KG1 (cell line): ENCODE results near the gene PITPNB.

Experiments used
- DNase-seq: peaks from one replicate; lab custom pipeline; 2025; lab: John Stamatoyannopoulos, UW

The PITPNB gene

GRCh38 chr22:27919942-27920755, 1.1 kb upstream of the PITPNB start:
- DNase-seq, result peak; percentile 40

GRCh38 chr22:27918341-27919221, 475 bp downstream of the PITPNB start:
- DNase-seq, result no peak

- no peak for DNase-seq
Measured at GRCh38 chr22:27915986-27916385, 3.1 kb downstream of the PITPNB start.

- DNase-seq, result no peak
Measured at GRCh38 chr22:27913162-27913741, 5.8 kb downstream of the PITPNB start.

- no peak for DNase-seq
Measured at GRCh38 chr22:27912101-27912500, 7.0 kb downstream of the PITPNB start.

GRCh38 chr22:27911330-27911729, 7.7 kb downstream of the PITPNB start:
- DNase-seq, result no peak

- no peak for DNase-seq
Measured at GRCh38 chr22:27906241-27906640, 12.8 kb downstream of the PITPNB start.

- DNase-seq, result no peak
Measured at GRCh38 chr22:27905653-27906052, 13.4 kb downstream of the PITPNB start.

GRCh38 chr22:27903805-27904473, 15.1 kb downstream of the PITPNB start:
- DNase-seq, result no peak

GRCh38 chr22:27900153-27900552, 18.9 kb downstream of the PITPNB start:
- DNase-seq, result no peak

- no peak for DNase-seq
Measured at GRCh38 chr22:27896245-27896644, 22.8 kb downstream of the PITPNB start.

- DNase-seq, result no peak
Measured at GRCh38 chr22:27895600-27895999, 23.5 kb downstream of the PITPNB start.

- no peak for DNase-seq
Measured at GRCh38 chr22:27892811-27893210, 26.2 kb downstream of the PITPNB start.

- no peak for DNase-seq
Measured at GRCh38 chr22:27892064-27892463, 27.0 kb downstream of the PITPNB start.

- DNase-seq, result no peak
Measured at GRCh38 chr22:27888310-27888709, 30.7 kb downstream of the PITPNB start.

- no peak for DNase-seq
Measured at GRCh38 chr22:27886843-27887151, 32.3 kb downstream of the PITPNB start.

GRCh38 chr22:27885977-27886842, 32.8 kb downstream of the PITPNB start:
- peak; percentile 23 for DNase-seq

GRCh38 chr22:27883656-27884350, 35.3 kb downstream of the PITPNB start:
- DNase-seq, result no peak

- no peak for DNase-seq
Measured at GRCh38 chr22:27882507-27883290, 36.4 kb downstream of the PITPNB start.

GRCh38 chr22:27881421-27881820, 37.6 kb downstream of the PITPNB start:
- no peak for DNase-seq
